Endometrial microvascular endothelial cells (primary cell): Measurements from ENCODE around the gene ZBTB8B. TPM values are rescaled to one million over a fixed set of nuclear protein-coding genes. Genes with fewer than 3 reads are reported as not detected.
"Not testable (repeated sequence)": the region's sequence is repeated elsewhere in the genome, so short reads cannot be mapped to it uniquely, and the experiment has no call there.

Source experiments
- in situ Hi-C: cut with HindIII; loops from 2 replicates; pipeline ENCODE4 v1.10.0; 2017; ENCODE audit warnings: low sequenced_read_pairs, low pct_unique_long_range_greater_than_20kb; ENCODE audit errors: inconsistent ontology term
- total RNA-seq: library from RNA; depleted of rRNA; stranded (reverse); fragments of >200 nt; gene quantifications from one replicate; pipeline ENCODE4 v1.2.3, GENCODE V29; 2015; ENCODE audit errors: inconsistent ontology term

Gene ZBTB8B
- total RNA-seq = not detected

GRCh38 chr1:32464716-32465577, at the start of gene ZBTB8B:
Gene ZBTB8B (plus strand): TSS chr1:32465072. CDS start chr1:32470625, 5,553 bp downstream.
- in situ Hi-C loops = no loop called here

GRCh38 chr1:32421775-32422174, 43.1 kb upstream of the ZBTB8B start:
- in situ Hi-C loops = no loop called here

GRCh38 chr1:32426489-32427255, 38.2 kb upstream of the ZBTB8B start:
- in situ Hi-C loops = no loop called here

GRCh38 chr1:32427264-32427963, 37.5 kb upstream of the ZBTB8B start:
- in situ Hi-C loops = no loop called here

GRCh38 chr1:32431736-32432400, 33.0 kb upstream of the ZBTB8B start:
- in situ Hi-C loops = no loop called here

GRCh38 chr1:32438136-32438535, 26.7 kb upstream of the ZBTB8B start:
- in situ Hi-C loops = no loop called here

GRCh38 chr1:32438777-32439176, 26.1 kb upstream of the ZBTB8B start:
- in situ Hi-C loops = not testable (repeated sequence)

GRCh38 chr1:32441467-32441866, 23.4 kb upstream of the ZBTB8B start:
- in situ Hi-C loops = not testable (repeated sequence)

- in situ Hi-C loops = no loop called here
Measured at GRCh38 chr1:32447469-32448185, 17.2 kb upstream of the ZBTB8B start.

- in situ Hi-C loops = not testable (repeated sequence)
Measured at GRCh38 chr1:32448186-32448772, 16.6 kb upstream of the ZBTB8B start.

GRCh38 chr1:32448773-32449456, 16.0 kb upstream of the ZBTB8B start:
- in situ Hi-C loops = no loop called here

- in situ Hi-C loops = not testable (repeated sequence)
Measured at GRCh38 chr1:32449457-32449831, 15.4 kb upstream of the ZBTB8B start.

GRCh38 chr1:32454726-32455125, 10.1 kb upstream of the ZBTB8B start:
- in situ Hi-C loops = no loop called here

GRCh38 chr1:32455958-32456357, 8.9 kb upstream of the ZBTB8B start:
- in situ Hi-C loops = no loop called here

- in situ Hi-C loops = not testable (repeated sequence)
Measured at GRCh38 chr1:32458798-32459197, 6.1 kb upstream of the ZBTB8B start.

- in situ Hi-C loops = not testable (repeated sequence)
Measured at GRCh38 chr1:32462977-32463376, 1.9 kb upstream of the ZBTB8B start.

GRCh38 chr1:32464191-32464715, 619 bp upstream of the ZBTB8B start:
- in situ Hi-C loops = no loop called here
